MM.1S (cell line): ENCODE measurements around the gene CNTN1.

ENCODE experiments used
- DNase-seq: peaks from one replicate; pipeline ENCODE4 v3.0.0-alpha.2; 2015
- H2AFZ ChIP-seq: fragments of 300-600 bp; sonication (generic); 2 replicates; pipeline ENCODE4 v1.6.0; 2016; ENCODE audit warnings: antibody characterized with exemption, low read length
- H3F3A ChIP-seq: fragments of 300-600 bp; sonication (generic); 2 replicates; pipeline ENCODE4 v1.6.1; 2016; ENCODE audit warnings: mild to moderate bottlenecking, antibody characterized with exemption, low read length, moderate library complexity, mixed read lengths; ENCODE audit not compliant: insufficient read depth
- H3K27ac ChIP-seq: fragments of 300-600 bp; sonication (generic); 2 replicates; pipeline ENCODE4 v1.5.1; 2016; ENCODE audit warnings: mild to moderate bottlenecking, low read length
- H3K27me3 ChIP-seq: fragments of 300-600 bp; sonication (generic); replicated peaks from 2 replicates; pipeline ENCODE4 v1.6.0; 2016; ENCODE audit warnings: low read length; ENCODE audit not compliant: insufficient read depth
- H3K36me3 ChIP-seq: fragments of 300-600 bp; sonication (generic); replicated peaks from 2 replicates; pipeline ENCODE4 v1.6.1; 2016; ENCODE audit warnings: mild to moderate bottlenecking, low read length, mixed read lengths; ENCODE audit not compliant: insufficient read depth
- H3K4me1 ChIP-seq: fragments of 300-600 bp; sonication (generic); 2 replicates; pipeline ENCODE4 v1.6.1; 2016; ENCODE audit warnings: low read length, mixed read lengths
- H3K4me2 ChIP-seq: fragments of 300-600 bp; sonication (generic); 2 replicates; pipeline ENCODE4 v1.6.0; 2016; ENCODE audit warnings: low read depth, low read length
- H3K4me3 ChIP-seq: fragments of 300-600 bp; sonication (generic); 2 replicates; pipeline ENCODE4 v1.5.1; 2016; ENCODE audit warnings: low read length, mixed read lengths
- H3K79me2 ChIP-seq: fragments of 300-600 bp; sonication (generic); 2 replicates; pipeline ENCODE4 v1.6.1; 2016; ENCODE audit warnings: mixed run types, low read length, mixed read lengths
- H3K9ac ChIP-seq: fragments of 300-600 bp; sonication (generic); 2 replicates; pipeline ENCODE4 v1.6.1; 2016; ENCODE audit warnings: low read length, mixed read lengths
- H3K9me2 ChIP-seq: fragments of 300-600 bp; sonication (generic); replicated peaks from 2 replicates; pipeline ENCODE4 v1.6.1; 2016; ENCODE audit warnings: mild to moderate bottlenecking, low read length, mixed read lengths; ENCODE audit not compliant: insufficient read depth
- H3K9me3 ChIP-seq: fragments of 300-600 bp; sonication (generic); replicated peaks from 2 replicates; pipeline ENCODE4 v1.6.1; 2016; ENCODE audit warnings: mild to moderate bottlenecking, low read length, mixed read lengths; ENCODE audit not compliant: insufficient read depth
- H4K20me1 ChIP-seq: fragments of 300-600 bp; sonication (generic); 2 replicates; pipeline ENCODE4 v1.6.1; 2016; ENCODE audit warnings: mild to moderate bottlenecking, low read length, moderate library complexity, mixed read lengths; ENCODE audit not compliant: insufficient read depth
- EZH2 ChIP-seq: fragments of 300-600 bp; sonication (generic); optimal IDR thresholded peaks from 2 replicates; pipeline ENCODE3; 2017; ENCODE audit warnings: low read depth, mild to moderate bottlenecking, antibody characterized with exemption, low read length, mixed read lengths
- EZH2phosphoT487 ChIP-seq: fragments of 300-600 bp; sonication (generic); IDR thresholded peaks from 2 replicates; pipeline ENCODE4 v1.6.1; 2018; ENCODE audit warnings: antibody characterized with exemption, low read length
- TF ChIP-seq, protein P1 (sequence below): fragments of 300-600 bp; sonication (generic); IDR thresholded peaks from 2 replicates; pipeline ENCODE4 v1.5.1; 2016; ENCODE audit warnings: antibody characterized with exemption, low read length, mixed read lengths

CNTN1 gene

DNA sequence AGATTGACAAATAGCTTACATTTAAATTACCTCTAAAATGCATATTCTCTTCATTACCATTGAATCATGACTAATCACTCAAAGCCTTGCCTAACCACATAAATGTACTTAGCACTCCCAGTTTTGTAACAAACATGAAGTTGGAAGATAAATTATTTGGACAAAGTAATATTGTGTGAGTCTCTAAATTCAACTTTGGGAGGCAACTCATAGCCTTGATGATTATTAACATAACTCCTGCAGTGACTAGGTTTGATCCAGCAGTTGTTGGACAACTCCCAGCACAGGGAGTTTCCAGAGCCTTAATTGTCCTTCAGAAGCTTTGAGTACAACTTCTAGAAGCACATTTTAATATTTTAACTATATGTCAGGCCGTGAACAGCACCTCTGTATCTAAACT lies 342.4 kb downstream of the CNTN1 start:
- no peaks in the 10 kb centered on the region for H4K20me1 ChIP-seq
- no peak overlapping the region for H3K4me2 ChIP-seq
- no peak overlapping the region for H3K4me3 ChIP-seq
- no peak overlapping the region for H3K9ac ChIP-seq
- no peaks in the 10 kb centered on the region for H3K9me3 ChIP-seq
- H3K79me2 ChIP-seq, result no peaks in the 10 kb centered on the region
- H3K27me3 ChIP-seq, result no peaks in the 10 kb centered on the region
- H3K9me2 ChIP-seq, result no peaks in the 10 kb centered on the region
- DNase-seq, result no peak
- no peak overlapping the region for H2AFZ ChIP-seq
- no peak overlapping the region for H3K27ac ChIP-seq
- no peaks in the 10 kb centered on the region; the same call in 1 of the 2 replicates for H3K36me3 ChIP-seq
- no peaks in the 10 kb centered on the region for H3K4me1 ChIP-seq
- no peak for TF ChIP-seq EZH2phosphoT487
- TF ChIP-seq, protein P1, sequence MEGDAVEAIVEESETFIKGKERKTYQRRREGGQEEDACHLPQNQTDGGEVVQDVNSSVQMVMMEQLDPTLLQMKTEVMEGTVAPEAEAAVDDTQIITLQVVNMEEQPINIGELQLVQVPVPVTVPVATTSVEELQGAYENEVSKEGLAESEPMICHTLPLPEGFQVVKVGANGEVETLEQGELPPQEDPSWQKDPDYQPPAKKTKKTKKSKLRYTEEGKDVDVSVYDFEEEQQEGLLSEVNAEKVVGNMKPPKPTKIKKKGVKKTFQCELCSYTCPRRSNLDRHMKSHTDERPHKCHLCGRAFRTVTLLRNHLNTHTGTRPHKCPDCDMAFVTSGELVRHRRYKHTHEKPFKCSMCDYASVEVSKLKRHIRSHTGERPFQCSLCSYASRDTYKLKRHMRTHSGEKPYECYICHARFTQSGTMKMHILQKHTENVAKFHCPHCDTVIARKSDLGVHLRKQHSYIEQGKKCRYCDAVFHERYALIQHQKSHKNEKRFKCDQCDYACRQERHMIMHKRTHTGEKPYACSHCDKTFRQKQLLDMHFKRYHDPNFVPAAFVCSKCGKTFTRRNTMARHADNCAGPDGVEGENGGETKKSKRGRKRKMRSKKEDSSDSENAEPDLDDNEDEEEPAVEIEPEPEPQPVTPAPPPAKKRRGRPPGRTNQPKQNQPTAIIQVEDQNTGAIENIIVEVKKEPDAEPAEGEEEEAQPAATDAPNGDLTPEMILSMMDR, result no peak
- no peak for TF ChIP-seq EZH2
- H3F3A ChIP-seq, result no peaks in the 10 kb centered on the region

DNA sequence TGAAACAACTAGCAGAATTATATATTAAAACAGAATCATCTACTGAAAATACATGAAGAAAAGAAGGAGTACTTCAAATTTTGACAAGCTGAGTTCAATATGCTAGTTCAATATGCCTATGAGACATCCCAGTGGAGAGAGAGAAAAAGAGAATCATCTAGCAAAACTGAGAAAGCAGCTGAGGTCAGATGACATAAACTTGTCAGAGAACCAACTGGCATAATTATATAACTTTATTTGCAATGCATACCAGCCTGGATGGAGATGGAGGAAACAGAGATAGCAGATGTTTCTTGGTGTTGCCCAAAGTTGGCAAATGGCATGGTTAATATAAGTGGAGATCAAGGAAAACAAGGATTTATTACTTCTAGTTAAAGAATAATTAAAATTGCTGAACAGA lies 347.2 kb downstream of the CNTN1 start:
- Histone ChIP-seq H3K4me2 (no peak overlapping the region), H3F3A (no peaks in the 10 kb centered on the region), H3K9me2 (no peaks in the 10 kb centered on the region), H3K27ac (no peak overlapping the region), H3K4me3 (no peak overlapping the region), H3K79me2 (no peaks in the 10 kb centered on the region), H3K36me3 (no peaks in the 10 kb centered on the region; the same call in 1 of the 2 replicates), H2AFZ (no peak overlapping the region), H4K20me1 (no peaks in the 10 kb centered on the region), H3K9ac (no peak overlapping the region), H3K9me3 (no peaks in the 10 kb centered on the region), H3K27me3 (no peaks in the 10 kb centered on the region), H3K4me1 (no peaks in the 10 kb centered on the region)
- TF ChIP-seq EZH2 (no peak), EZH2phosphoT487 (no peak)
- TF ChIP-seq, protein P1, result no peak
- DNase-seq, result no peak

DNA sequence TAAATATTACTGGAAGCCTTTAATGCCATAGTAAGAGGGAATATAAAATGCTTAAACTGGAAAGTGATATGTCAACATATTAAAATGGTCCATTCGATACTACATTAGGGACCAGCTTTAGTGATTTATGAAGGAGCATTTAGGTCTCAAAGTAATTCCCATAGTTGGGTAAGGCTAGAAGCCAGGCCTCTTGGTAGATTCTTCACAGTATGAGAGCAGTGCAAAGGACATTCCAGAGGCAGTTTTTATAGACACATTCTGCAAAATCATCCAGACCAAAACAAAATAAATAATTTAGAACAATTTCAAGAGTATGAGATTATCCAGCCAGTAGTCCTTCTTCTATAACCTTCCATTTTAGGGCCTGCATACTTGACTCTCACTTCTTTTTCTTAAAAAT lies 353.3 kb downstream of the CNTN1 start:
- no peak for DNase-seq
- H3K4me3 ChIP-seq, result no peak overlapping the region
- H3K27ac ChIP-seq, result no peak overlapping the region
- no peak overlapping the region for H3K4me2 ChIP-seq
- no peaks in the 10 kb centered on the region for H3F3A ChIP-seq
- H3K36me3 ChIP-seq, result no peaks in the 10 kb centered on the region
- H3K9me3 ChIP-seq, result no peaks in the 10 kb centered on the region
- H3K79me2 ChIP-seq, result no peaks in the 10 kb centered on the region
- TF ChIP-seq EZH2, result no peak
- TF ChIP-seq, protein P1, result no peak
- no peak for TF ChIP-seq EZH2phosphoT487
- no peaks in the 10 kb centered on the region for H3K27me3 ChIP-seq
- H3K9me2 ChIP-seq, result no peaks in the 10 kb centered on the region
- H2AFZ ChIP-seq, result no peak overlapping the region
- no peak overlapping the region for H3K9ac ChIP-seq
- H3K4me1 ChIP-seq, result no peaks in the 10 kb centered on the region
- no peaks in the 10 kb centered on the region for H4K20me1 ChIP-seq

DNA sequence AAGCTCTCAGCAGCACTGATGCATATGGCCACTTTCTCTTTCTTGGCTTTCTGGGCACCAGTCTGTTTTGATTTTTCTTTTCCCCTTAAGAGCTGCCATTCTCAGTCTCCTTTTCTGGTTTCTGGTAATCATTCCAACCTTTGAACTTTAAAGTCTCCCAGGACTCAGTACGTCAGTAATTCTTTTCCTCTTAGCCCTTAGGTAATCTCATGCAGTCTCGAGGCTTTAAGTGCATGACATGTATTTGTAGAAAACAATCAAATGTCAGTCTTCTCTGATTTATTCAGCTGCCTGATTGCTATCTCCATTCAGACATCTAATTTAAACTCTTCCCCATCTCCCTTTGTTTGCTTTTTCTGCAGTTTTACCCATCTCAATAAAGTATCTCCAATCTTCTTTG lies 356.8 kb downstream of the CNTN1 start:
- Histone ChIP-seq H3K9me3 (no peaks in the 10 kb centered on the region), H3K4me2 (no peak overlapping the region), H3F3A (no peaks in the 10 kb centered on the region), H3K9me2 (no peaks in the 10 kb centered on the region), H3K27me3 (no peaks in the 10 kb centered on the region), H3K27ac (no peak overlapping the region), H4K20me1 (no peaks in the 10 kb centered on the region), H3K36me3 (no peaks in the 10 kb centered on the region), H3K4me1 (no peaks in the 10 kb centered on the region), H2AFZ (no peak overlapping the region), H3K4me3 (no peak overlapping the region), H3K9ac (no peak overlapping the region), H3K79me2 (no peaks in the 10 kb centered on the region)
- DNase-seq, result no peak
- TF ChIP-seq EZH2, result no peak
- TF ChIP-seq EZH2phosphoT487, result no peak
- TF ChIP-seq, protein P1, result no peak
